ENCODE results near the gene GALNS.

DNA sequence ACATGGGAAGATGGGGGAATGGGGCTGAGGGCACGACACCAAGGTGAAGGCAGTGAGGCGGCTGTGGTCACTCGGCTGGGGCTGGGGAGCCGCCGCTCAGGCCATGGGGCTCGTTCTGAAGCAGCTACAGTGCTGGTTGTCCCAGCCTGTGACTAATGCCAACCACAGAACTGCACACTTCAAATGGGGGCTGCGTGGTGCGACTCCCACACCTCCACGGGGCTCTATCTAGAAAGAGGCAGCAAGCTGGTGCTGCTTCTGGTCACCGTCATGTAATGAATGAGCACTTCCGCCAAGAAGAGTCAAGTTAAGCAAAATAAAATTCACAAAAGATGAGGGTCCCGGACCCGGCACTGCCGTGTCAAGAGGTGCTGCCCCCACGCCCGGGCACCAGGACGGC, 20.0 kb downstream of the GALNS start:
- TF ChIP-seq POLR2AphosphoS5 (IDR thresholded peaks at IDR 0.05; ENCODE audit: insufficient read depth, low read depth, low read length), result no peak
- TF ChIP-seq, protein P1, sequence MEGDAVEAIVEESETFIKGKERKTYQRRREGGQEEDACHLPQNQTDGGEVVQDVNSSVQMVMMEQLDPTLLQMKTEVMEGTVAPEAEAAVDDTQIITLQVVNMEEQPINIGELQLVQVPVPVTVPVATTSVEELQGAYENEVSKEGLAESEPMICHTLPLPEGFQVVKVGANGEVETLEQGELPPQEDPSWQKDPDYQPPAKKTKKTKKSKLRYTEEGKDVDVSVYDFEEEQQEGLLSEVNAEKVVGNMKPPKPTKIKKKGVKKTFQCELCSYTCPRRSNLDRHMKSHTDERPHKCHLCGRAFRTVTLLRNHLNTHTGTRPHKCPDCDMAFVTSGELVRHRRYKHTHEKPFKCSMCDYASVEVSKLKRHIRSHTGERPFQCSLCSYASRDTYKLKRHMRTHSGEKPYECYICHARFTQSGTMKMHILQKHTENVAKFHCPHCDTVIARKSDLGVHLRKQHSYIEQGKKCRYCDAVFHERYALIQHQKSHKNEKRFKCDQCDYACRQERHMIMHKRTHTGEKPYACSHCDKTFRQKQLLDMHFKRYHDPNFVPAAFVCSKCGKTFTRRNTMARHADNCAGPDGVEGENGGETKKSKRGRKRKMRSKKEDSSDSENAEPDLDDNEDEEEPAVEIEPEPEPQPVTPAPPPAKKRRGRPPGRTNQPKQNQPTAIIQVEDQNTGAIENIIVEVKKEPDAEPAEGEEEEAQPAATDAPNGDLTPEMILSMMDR (IDR thresholded peaks at IDR 0.05; ENCODE audit: extremely low read depth in 1 of 2, insufficient read depth in 1 of 2, low read depth in 1 of 2, low read length in 2 of 2), result no peak
- TF ChIP-seq EZH2 (IDR thresholded peaks at IDR 0.05; ENCODE audit: borderline replicate concordance, low read depth, low read length, severe bottlenecking), result no peak
- no peak for TF ChIP-seq JUN (IDR thresholded peaks at IDR 0.05; ENCODE audit: borderline replicate concordance, insufficient read depth, insufficient read length, low read depth)
- TF ChIP-seq, protein P2, sequence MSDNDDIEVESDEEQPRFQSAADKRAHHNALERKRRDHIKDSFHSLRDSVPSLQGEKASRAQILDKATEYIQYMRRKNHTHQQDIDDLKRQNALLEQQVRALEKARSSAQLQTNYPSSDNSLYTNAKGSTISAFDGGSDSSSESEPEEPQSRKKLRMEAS (IDR thresholded peaks at IDR 0.05; ENCODE audit: insufficient read depth, insufficient read length), result no peak
- no peak for TF ChIP-seq MYC (IDR thresholded peaks at IDR 0.05; ENCODE audit: low read depth, low read length)
